ENCODE measurements around the gene SLC7A4.
"Not testable (repeated sequence)": the region's sequence is repeated elsewhere in the genome, so short reads cannot be mapped to it uniquely, and the experiment has no call there.

The SLC7A4 gene

GRCh38 chr22:21054046-21054713 is 21.8 kb upstream of the SLC7A4 start:
- Histone ChIP-seq H3K9me3 (ENCODE audit: low read depth, low read length) (no peaks in the 10 kb centered on the region), H3K27ac (no peak overlapping the region), H3K4me3 (no peak overlapping the region), H3K9ac (ENCODE audit: insufficient read length) (no peak overlapping the region), H3K36me3 (ENCODE audit: insufficient read depth, low read length) (no peaks in the 10 kb centered on the region)
- TF ChIP-seq EZH2 (IDR thresholded peaks at IDR 0.05) (no peak), FOXP2 (optimal IDR thresholded peaks at IDR 0.05; ENCODE audit: control extremely low read depth, extremely low read length, insufficient read depth) (no peak), POLR2AphosphoS5 (IDR thresholded peaks at IDR 0.05; ENCODE audit: borderline replicate concordance, low read depth, low read length) (no peak)
- DNase-seq (ENCODE audit: low read depth, low spot score) = no peak

DNA sequence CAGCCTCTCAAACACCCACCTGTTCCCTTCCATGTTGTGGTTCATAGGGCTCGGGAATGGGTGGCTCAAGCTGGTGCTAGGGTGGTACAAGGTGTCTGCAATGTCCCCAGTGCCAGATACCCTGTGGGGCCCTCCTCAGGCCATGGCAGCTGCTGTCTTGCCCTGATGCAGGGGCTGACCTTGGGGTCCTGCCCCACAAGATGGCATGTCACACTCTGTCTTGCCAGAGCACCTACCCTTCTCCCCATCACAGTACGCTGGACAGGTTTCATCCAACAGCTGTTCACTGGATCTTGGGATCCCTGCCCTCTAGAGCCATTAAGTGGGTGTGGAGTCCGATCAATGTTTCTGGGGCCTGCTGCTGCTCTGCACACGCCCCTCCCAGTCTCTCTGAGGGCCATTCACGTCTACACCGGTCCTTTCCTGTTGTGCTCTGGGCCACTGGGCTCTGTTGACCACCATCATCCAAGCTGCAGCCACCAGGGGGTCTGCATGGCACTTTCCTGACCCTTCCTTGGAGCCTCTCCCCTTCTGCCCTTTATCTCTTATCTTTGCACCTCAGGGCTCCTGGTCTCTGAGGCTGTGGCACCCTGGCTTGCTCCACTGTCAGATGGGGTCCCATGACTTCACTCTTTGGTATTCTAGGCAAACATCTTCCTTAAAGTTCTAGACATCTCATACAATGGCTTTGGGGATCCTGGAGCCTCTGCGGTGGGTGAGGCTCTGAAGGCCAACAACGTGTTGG is 20.5 kb upstream of the SLC7A4 start:
- Histone ChIP-seq H3K36me3 (ENCODE audit: insufficient read depth, low read length) (no peaks in the 10 kb centered on the region), H3K9ac (ENCODE audit: insufficient read length) (no peak overlapping the region), H3K4me3 (no peak overlapping the region), H3K27ac (no peak overlapping the region), H3K9me3 (ENCODE audit: low read depth, low read length) (no peaks in the 10 kb centered on the region)
- no peak for TF ChIP-seq FOXP2 (optimal IDR thresholded peaks at IDR 0.05; ENCODE audit: control extremely low read depth, extremely low read length, insufficient read depth)
- DNase-seq (ENCODE audit: low read depth, low spot score) = no peak

DNA sequence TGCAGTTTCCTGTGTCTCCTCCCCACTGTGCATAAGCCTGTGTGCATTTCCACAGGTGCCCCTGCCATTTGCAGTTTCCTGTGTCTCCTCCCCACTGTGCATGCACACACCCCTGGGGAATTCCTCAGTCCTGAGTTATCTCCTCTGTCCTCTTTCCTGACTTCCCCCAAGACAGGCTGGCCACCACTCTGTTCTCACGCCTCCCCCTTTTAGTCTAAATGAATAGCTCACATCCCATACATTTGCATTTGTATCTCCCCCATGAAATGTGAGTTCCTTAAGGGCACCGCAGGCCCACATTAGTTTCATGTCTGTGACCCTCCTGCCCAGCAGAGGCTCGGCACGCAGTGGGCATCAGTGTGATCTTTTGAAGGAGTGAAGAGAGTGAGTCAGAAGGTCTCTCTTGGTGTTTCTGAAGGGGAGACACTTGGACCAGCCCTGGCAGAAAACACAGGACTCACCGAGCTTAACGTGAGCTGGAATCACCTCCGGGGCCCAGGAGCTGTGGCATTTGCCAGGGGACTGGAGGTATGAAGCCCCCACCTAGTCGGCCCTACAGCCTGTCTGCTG is 19.6 kb upstream of the SLC7A4 start:
- no peaks in the 10 kb centered on the region for H3K36me3 ChIP-seq (ENCODE audit: insufficient read depth, low read length)
- no peak for TF ChIP-seq POLR2AphosphoS5 (IDR thresholded peaks at IDR 0.05; ENCODE audit: borderline replicate concordance, low read depth, low read length)
- TF ChIP-seq EZH2 (IDR thresholded peaks at IDR 0.05) = no peak
- TF ChIP-seq FOXP2 (optimal IDR thresholded peaks at IDR 0.05; ENCODE audit: control extremely low read depth, extremely low read length, insufficient read depth) = no peak
- H3K9me3 ChIP-seq (ENCODE audit: low read depth, low read length) = no peaks in the 10 kb centered on the region
- no peak overlapping the region for H3K4me3 ChIP-seq
- DNase-seq (ENCODE audit: low read depth, low spot score) = no peak
- H3K9ac ChIP-seq (ENCODE audit: insufficient read length) = no peak overlapping the region
- H3K27ac ChIP-seq = no peak overlapping the region

- TF ChIP-seq EZH2 (IDR thresholded peaks at IDR 0.05) (no peak), POLR2AphosphoS5 (IDR thresholded peaks at IDR 0.05; ENCODE audit: borderline replicate concordance, low read depth, low read length) (no peak), FOXP2 (optimal IDR thresholded peaks at IDR 0.05; ENCODE audit: control extremely low read depth, extremely low read length, insufficient read depth) (no peak)
- H3K4me3 ChIP-seq = no peak overlapping the region
- H3K27ac ChIP-seq = no peak overlapping the region
- no peaks in the 10 kb centered on the region for H3K36me3 ChIP-seq (ENCODE audit: insufficient read depth, low read length)
- no peak for DNase-seq (ENCODE audit: low read depth, low spot score)
- no peaks in the 10 kb centered on the region for H3K9me3 ChIP-seq (ENCODE audit: low read depth, low read length)
- no peak overlapping the region for H3K9ac ChIP-seq (ENCODE audit: insufficient read length)
Measured at GRCh38 chr22:21051145-21051830, 18.9 kb upstream of the SLC7A4 start.

DNA sequence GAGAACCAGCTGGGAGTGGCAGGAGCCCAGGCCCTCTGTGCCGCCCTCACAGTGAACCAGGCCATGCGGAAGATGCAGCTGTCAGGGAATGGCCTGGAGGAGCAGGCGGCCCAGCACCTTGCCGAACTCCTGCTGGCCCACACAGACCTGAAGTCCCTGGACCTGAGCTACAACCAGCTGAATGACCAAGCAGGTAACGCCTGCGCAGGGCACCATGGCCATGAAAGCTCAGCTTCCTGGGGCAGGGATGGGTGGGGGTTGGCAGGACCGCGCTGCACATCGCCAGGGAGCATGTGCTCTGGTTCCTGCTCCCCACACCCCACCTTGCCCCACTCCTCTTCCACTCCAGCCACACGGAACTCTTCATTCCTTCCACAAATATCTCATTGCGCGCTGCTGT is 16.6 kb upstream of the SLC7A4 start:
- H3K36me3 ChIP-seq (ENCODE audit: insufficient read depth, low read length); DNase-seq (ENCODE audit: low read depth, low spot score); H3K9me3 ChIP-seq (ENCODE audit: low read depth, low read length); H3K27ac ChIP-seq; H3K9ac ChIP-seq (ENCODE audit: insufficient read length); H3K4me3 ChIP-seq: not testable (repeated sequence)

- not testable (repeated sequence) for H3K9me3 ChIP-seq (ENCODE audit: low read depth, low read length); H3K9ac ChIP-seq (ENCODE audit: insufficient read length); H3K36me3 ChIP-seq (ENCODE audit: insufficient read depth, low read length); H3K27ac ChIP-seq; DNase-seq (ENCODE audit: low read depth, low spot score); H3K4me3 ChIP-seq
Measured at GRCh38 chr22:21048448-21048847, 16.1 kb upstream of the SLC7A4 start.

- H3K9ac ChIP-seq (ENCODE audit: insufficient read length) = no peak overlapping the region
- H3K4me3 ChIP-seq = no peak overlapping the region
- TF ChIP-seq EZH2 (IDR thresholded peaks at IDR 0.05) (no peak), FOXP2 (optimal IDR thresholded peaks at IDR 0.05; ENCODE audit: control extremely low read depth, extremely low read length, insufficient read depth) (no peak), POLR2AphosphoS5 (IDR thresholded peaks at IDR 0.05; ENCODE audit: borderline replicate concordance, low read depth, low read length) (no peak)
- no peak overlapping the region for H3K27ac ChIP-seq
- DNase-seq (ENCODE audit: low read depth, low spot score) = no peak
- H3K9me3 ChIP-seq (ENCODE audit: low read depth, low read length) = no peaks in the 10 kb centered on the region
- H3K36me3 ChIP-seq (ENCODE audit: insufficient read depth, low read length) = no peaks in the 10 kb centered on the region
Measured at GRCh38 chr22:21047730-21048129, 15.4 kb upstream of the SLC7A4 start.

DNA sequence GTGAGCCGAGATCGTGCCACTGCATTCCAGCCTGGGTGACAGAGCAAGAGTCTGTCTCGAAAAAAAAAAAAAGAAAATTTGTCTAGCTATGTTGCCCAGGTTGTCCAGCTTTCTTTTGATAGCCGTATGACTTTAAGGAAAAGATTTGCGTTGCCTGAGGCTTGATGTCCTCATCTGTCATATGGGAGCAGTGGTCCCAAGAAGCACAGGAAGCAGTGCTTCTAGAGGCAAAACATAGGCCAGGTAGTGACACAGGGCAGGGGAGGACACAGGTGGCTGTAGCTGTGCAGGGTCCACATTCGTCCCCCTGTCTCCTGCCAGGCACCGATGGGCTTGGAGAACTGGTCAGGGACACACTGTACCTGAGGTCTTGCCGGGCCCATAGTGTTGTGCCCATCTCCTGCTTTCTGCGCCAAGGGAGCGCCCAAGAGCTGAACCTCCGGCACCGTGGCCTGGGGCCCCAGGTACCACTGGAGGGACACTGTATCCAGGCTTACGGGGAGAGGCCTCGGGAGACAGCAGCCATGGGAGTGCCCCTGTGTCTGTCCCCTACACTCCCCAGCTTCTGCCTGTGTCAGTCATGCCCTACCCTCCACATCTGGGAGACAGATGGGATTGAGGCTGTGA is 14.8 kb upstream of the SLC7A4 start:
- no peak overlapping the region for H3K27ac ChIP-seq
- DNase-seq (ENCODE audit: low read depth, low spot score) = no peak
- H3K9ac ChIP-seq (ENCODE audit: insufficient read length) = no peak overlapping the region

More for the DNA sequence above, 14.8 kb upstream of the SLC7A4 start:
- Histone ChIP-seq H3K36me3 (ENCODE audit: insufficient read depth, low read length) (no peaks in the 10 kb centered on the region), H3K9me3 (ENCODE audit: low read depth, low read length) (no peaks in the 10 kb centered on the region), H3K4me3 (no peak overlapping the region)
- TF ChIP-seq POLR2AphosphoS5 (IDR thresholded peaks at IDR 0.05; ENCODE audit: borderline replicate concordance, low read depth, low read length) (no peak), EZH2 (IDR thresholded peaks at IDR 0.05) (no peak), FOXP2 (optimal IDR thresholded peaks at IDR 0.05; ENCODE audit: control extremely low read depth, extremely low read length, insufficient read depth) (no peak)

Data from SK-N-MC (cell line).